Effector memory CD8-positive, alpha-beta T cell (primary cell): ENCODE results near the gene COMT.
"Not testable (repeated sequence)": the region's sequence is repeated elsewhere in the genome, so short reads cannot be mapped to it uniquely, and the experiment has no call there.

Experiments
- ATAC-seq: fragments of 150-1000 bp; cut with Tn5 transposase; replicated peaks from 2 replicates; pipeline ENCODE4 v1.10.0; 2021; ENCODE audit warnings: mild to moderate bottlenecking, moderate library complexity
- DNase-seq, 3 experiments: peaks; one replicate each; pipeline ENCODE4 v3.0.0; 2021
- H3K27ac Mint-ChIP-seq, 2 donors: one replicate each; pipeline ENCODE4 v1.8.0; 2022; ENCODE audit warnings: mild to moderate bottlenecking in 2 of 2, mixed read lengths in 2 of 2, moderate library complexity in 2 of 2
- H3K27me3 Mint-ChIP-seq, 2 donors: one replicate each; pipeline ENCODE4 v1.8.0; 2022; ENCODE audit warnings: mixed read lengths in 2 of 2
- H3K36me3 Mint-ChIP-seq: one replicate; pipeline ENCODE4 v1.8.0; 2022; ENCODE audit warnings: mild to moderate bottlenecking, moderate library complexity, mixed read lengths; ENCODE audit not compliant: insufficient read depth
- H3K4me1 Mint-ChIP-seq, 2 donors: one replicate each; pipeline ENCODE4 v1.8.0; 2022; ENCODE audit warnings: low read depth in 2 of 2, mixed read lengths in 2 of 2
- H3K4me3 Mint-ChIP-seq, 2 donors: one replicate each; pipeline ENCODE4 v1.8.0; 2022; ENCODE audit warnings: mild to moderate bottlenecking in 2 of 2, mixed read lengths in 2 of 2, moderate library complexity in 2 of 2
- H3K9me3 Mint-ChIP-seq, 2 donors: one replicate each; pipeline ENCODE4 v1.8.0; 2022; ENCODE audit warnings: mixed read lengths in 2 of 2

COMT gene

GRCh38 chr22:19929586-19930550 lies 11.7 kb upstream of the COMT start:
- Mint-ChIP-seq H3K36me3 (peaks cover 4% of the 10 kb centered on the region), H3K4me3 (no peak overlapping the region), H3K27ac (no peak overlapping the region), H3K27me3 (no peaks in the 10 kb centered on the region), H3K4me1 (peaks cover 3 to 13% of the 10 kb centered on the region in 2 donors), H3K9me3 (no peaks in the 10 kb centered on the region)
- no peak for DNase-seq
- ATAC-seq = no peak

DNA sequence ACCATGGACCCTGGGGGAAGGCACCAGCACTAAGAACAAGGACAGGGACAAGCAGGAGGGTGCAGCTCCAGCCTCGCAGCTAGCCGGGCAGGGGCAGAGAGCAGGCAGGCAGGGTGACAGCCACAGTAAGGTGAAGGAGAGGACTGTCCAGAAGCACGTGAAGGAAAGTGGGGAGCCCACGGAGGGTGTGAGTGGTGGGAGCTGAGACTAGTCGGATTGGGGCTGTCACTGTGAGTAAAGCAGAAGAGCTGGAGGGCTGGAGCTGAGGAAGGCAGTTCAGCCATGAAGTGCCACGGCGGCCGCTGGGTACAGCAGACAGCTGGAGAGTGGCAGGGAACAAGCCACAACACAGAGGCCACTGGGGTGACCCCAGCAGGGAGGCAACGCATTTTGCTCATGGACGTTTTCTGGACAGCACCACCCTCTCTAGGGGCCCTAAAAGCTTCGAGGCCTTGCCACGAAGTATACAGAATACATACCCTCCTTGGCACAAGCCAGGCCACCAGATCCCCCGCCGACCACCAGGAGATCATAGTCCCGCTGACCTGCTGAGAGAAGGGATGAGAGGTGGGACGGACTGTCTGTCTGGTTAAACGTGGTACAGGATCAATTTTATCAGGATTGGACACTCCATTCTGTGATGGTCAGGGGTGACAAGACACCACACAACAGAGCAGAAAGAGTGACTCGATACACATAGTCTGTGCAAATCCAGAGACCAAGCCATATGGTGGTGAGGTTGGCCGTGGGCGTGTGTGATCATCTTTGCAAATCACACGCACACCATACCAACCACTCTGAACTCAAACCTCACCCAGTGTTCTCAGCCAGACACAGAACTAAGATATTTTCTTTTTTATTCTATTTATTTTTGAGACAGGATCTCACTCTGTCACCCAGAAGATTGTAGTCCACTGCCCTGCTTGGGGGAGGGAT lies 10.8 kb upstream of the COMT start:
- Mint-ChIP-seq H3K36me3 (peaks cover 8% of the 10 kb centered on the region), H3K9me3 (no peaks in the 10 kb centered on the region), H3K27ac (no peak overlapping the region), H3K4me1 (peaks cover 3 to 13% of the 10 kb centered on the region in 2 donors), H3K4me3 (no peak overlapping the region), H3K27me3 (no peaks in the 10 kb centered on the region)
- ATAC-seq (no peak), DNase-seq (no peak)

- DNase-seq = no peak
- no peaks in the 10 kb centered on the region for H3K27me3 Mint-ChIP-seq
- no peak for ATAC-seq
- H3K4me1 Mint-ChIP-seq = peaks cover 3 to 13% of the 10 kb centered on the region in 2 donors
- H3K4me3 Mint-ChIP-seq = no peak overlapping the region
- H3K27ac Mint-ChIP-seq = no peak overlapping the region
- peaks cover 4 to 5% of the 10 kb centered on the region in 2 donors for H3K9me3 Mint-ChIP-seq
- peaks cover 8% of the 10 kb centered on the region for H3K36me3 Mint-ChIP-seq
Observed at GRCh38 chr22:19931514-19931913, 10.1 kb upstream of the COMT start.

DNA sequence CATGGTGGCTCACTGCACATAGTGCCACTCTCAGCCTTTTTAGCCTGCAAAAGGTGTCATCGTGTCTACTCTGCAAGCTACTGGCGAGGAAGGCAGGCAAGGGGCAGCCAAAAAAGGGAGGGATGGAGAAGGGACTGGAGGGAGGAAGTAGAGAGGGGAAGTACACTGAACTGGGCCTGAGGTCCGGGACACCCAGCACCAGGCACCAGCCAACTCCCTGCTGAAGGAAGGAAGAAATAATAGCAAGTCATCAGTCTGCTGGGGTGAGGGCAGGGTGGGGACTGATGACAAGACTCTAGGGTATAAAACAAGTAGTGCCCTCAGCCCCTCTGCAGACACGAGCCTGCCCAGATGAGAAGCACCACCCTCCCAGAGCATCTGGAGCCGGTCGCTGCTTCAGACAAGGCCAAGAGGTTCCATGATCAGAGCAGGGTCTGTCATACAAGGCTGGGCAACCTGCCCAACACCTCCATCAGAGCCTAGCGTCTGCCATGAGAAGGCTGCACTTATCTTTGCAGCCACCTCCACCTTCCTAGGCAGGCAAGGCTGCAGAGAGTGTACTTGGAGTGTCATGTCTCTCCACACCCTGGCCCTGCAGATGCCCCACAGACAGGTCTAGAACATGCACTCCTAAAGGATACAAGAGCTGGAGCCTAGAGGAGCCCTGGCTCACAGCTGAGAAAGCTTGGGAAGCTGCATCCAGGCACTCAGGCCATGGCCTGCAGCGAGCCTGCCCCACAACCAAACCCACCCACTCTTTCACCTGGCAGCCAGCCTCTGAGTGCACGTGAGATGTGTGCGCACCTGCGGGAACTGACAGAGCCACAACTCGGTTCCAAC lies 9.0 kb upstream of the COMT start:
- Mint-ChIP-seq H3K9me3 (peaks cover 7 to 8% of the 10 kb centered on the region in 2 donors), H3K4me1 (peaks cover 3 to 13% of the 10 kb centered on the region in 2 donors), H3K27me3 (no peaks in the 10 kb centered on the region), H3K27ac (no peak overlapping the region), H3K4me3 (no peak overlapping the region), H3K36me3 (peaks cover 4% of the 10 kb centered on the region)
- DNase-seq = no peak
- ATAC-seq = no peak

- peaks cover 3 to 12% of the 10 kb centered on the region in 2 donors for H3K4me1 Mint-ChIP-seq
- H3K4me3 Mint-ChIP-seq = no peak overlapping the region
- ATAC-seq (no peak), DNase-seq (no peak)
- peaks cover 7 to 8% of the 10 kb centered on the region in 2 donors for H3K9me3 Mint-ChIP-seq
- H3K27me3 Mint-ChIP-seq = no peaks in the 10 kb centered on the region
- peaks cover 4% of the 10 kb centered on the region for H3K36me3 Mint-ChIP-seq
- H3K27ac Mint-ChIP-seq = peak overlapping the region in 1 of 2 donors; percentile 58
Observed at GRCh38 chr22:19933341-19934241, 8.0 kb upstream of the COMT start.

DNA sequence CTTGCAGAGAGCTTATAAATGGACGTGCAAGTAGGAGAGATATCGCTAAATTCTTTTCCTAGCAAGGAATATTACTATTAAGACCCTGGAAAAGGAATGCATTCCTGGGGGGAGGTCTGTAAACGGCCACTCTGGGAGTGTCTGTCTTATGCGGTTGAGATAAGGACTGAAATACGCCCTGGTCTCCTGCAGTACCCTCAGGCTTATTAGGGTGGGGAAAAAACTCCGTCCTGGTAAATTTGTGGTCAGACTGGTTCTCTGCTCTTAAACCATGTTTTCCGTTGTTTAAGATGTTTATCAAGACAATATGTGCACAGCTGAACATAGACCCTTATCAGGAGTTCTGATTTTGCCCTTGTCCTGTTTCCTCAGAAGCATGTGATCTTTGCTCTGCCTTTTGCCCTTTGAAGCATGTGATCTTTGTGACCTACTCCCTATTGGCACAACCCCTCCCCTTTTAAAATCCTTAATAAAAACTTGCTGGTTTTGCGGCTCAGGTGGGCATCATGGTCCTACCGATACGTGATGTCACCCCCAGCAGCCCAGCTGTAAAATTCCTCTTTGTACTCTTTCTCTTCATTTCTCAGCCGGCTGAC lies 6.4 kb upstream of the COMT start:
- H3K27ac Mint-ChIP-seq, H3K9me3 Mint-ChIP-seq, ATAC-seq, H3K36me3 Mint-ChIP-seq, DNase-seq, H3K4me3 Mint-ChIP-seq, H3K27me3 Mint-ChIP-seq: not testable (repeated sequence)
- peaks cover 9 to 12% of the 10 kb centered on the region in 2 donors for H3K4me1 Mint-ChIP-seq

GRCh38 chr22:19936513-19936912 lies 5.1 kb upstream of the COMT start:
- H3K4me3 Mint-ChIP-seq = no peak overlapping the region
- H3K27me3 Mint-ChIP-seq = no peaks in the 10 kb centered on the region
- peaks cover 4% of the 10 kb centered on the region for H3K36me3 Mint-ChIP-seq

DNA sequence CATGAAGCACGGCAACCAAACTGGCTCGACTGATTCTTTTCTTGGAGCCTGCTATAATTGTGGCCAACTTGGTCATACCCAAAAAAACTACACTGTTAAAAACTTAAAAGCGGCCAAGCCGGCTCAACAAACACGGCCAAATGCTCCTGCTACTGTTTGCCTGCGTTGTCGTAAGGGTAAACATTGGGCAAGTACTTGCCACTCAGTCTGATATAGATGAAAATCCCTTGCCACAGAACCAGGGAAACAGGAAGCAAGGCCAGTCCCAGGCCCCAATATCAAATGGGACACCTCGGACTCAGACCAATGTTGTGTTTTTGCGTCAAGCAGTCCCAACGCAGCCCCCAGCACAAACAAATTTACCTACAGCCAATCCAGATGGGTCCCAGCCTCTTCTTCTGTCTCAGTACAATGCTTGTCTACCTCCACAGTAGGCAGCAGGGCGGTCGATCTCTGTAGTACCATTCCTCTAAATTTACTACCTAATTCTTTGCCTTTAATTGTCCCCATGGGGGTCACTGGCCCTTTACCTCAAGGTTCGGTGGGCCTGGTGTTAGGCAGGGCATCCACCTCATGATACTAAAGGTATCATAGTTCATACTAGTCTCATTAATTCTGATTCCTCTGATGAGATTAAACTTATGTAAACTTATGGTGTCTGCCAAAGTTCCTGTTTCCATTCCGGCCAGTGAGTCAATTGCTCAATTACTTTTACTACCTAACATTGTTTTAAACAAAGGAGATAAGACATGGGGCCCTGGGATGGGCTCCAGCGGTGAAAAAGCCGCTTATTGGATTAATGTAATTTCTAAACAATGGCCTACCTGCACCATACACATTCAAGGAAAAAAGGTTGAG lies 3.7 kb upstream of the COMT start:
- Mint-ChIP-seq H3K36me3 (peaks cover 10% of the 10 kb centered on the region), H3K27me3 (no peaks in the 10 kb centered on the region), H3K9me3 (peaks cover 7 to 8% of the 10 kb centered on the region in 2 donors), H3K27ac (no peak overlapping the region), H3K4me3 (no peak overlapping the region), H3K4me1 (peaks cover 31 to 32% of the 10 kb centered on the region in 2 donors)
- no peak for ATAC-seq
- no peak for DNase-seq

More at GRCh38 chr22:19936513-19936912, 5.1 kb upstream of the COMT start:
- H3K9me3 Mint-ChIP-seq = peaks cover 7 to 8% of the 10 kb centered on the region in 2 donors
- H3K27ac Mint-ChIP-seq = no peak overlapping the region
- ATAC-seq (no peak), DNase-seq (no peak)
- H3K4me1 Mint-ChIP-seq = peaks cover 20 to 23% of the 10 kb centered on the region in 2 donors

- peak overlapping the region; percentile 92 to 93 for H3K4me3 Mint-ChIP-seq
- ATAC-seq (no peak), DNase-seq (no peak)
- H3K36me3 Mint-ChIP-seq = peaks cover 6% of the 10 kb centered on the region
- H3K4me1 Mint-ChIP-seq = peaks cover 32 to 43% of the 10 kb centered on the region in 2 donors
- H3K27ac Mint-ChIP-seq = peak overlapping the region; percentile 94 to 96
- H3K9me3 Mint-ChIP-seq = peaks cover 7 to 8% of the 10 kb centered on the region in 2 donors
- H3K27me3 Mint-ChIP-seq = no peaks in the 10 kb centered on the region
Observed at GRCh38 chr22:19940536-19941364, 822 bp upstream of the COMT start.

DNA sequence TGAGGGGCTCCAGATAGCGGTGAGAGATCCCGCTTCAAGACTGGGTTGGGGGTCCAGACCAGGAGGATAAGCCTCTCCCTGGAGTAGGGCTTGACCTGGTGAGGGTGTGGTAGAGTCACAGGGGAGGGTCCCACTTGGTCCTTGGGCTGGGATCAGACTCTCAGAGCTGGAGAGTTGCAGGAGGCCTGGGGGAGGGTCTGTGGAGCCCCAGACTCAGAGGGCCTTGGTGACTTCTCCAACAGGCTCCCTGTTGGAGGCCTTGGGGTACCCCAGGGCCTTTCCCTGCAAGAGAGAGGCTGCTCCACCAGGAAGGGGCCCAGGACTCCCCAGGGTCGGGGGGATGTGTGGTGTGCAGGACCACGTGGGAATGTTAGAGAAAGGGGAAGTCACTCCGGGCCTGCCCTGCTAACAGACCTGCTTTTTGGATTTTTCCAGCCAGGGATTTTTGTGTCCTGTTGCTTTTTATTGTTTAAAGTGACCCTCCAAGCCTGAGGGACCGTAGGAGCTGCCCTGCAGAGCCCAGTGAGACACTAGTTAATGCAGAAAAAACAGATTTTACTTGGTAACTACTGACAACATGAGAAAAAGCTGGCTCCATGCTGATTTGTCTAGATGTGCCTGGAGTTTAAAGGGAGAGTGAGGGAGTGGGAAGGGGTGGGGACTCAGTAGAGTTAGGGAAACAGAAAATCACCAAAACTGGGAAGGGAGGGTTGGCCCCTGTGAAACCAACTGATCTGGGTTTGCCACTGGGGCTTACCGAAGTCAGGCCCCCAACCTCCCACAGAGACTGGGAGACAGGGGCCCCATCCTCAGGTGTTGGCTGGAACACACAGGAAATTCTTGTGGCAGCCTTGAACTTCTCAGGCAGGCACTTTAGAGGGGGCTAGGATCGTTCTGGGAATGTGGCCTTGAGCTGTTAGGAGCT lies 847 bp downstream of the COMT start:
- H3K4me1 Mint-ChIP-seq = peaks cover 37 to 48% of the 10 kb centered on the region in 2 donors
- DNase-seq = no peak
- peak overlapping the region; percentile 94 to 96 for H3K27ac Mint-ChIP-seq
- no peaks in the 10 kb centered on the region for H3K9me3 Mint-ChIP-seq
- peaks cover 13% of the 10 kb centered on the region for H3K36me3 Mint-ChIP-seq
- H3K4me3 Mint-ChIP-seq = peak overlapping the region; percentile 92 to 93
- peak; percentile 24 for ATAC-seq
- H3K27me3 Mint-ChIP-seq = no peaks in the 10 kb centered on the region
